ENCODE data around the gene DBR1. TPM values are rescaled to one million over a fixed set of nuclear protein-coding genes. Genes with fewer than 3 reads are reported as not detected.

Gene DBR1
- total and polyA plus RNA-seq, 9 of the 15 experiments (the other 6 are each of a cell fraction or from before 2014, with no cell fraction given) = 2.7 to 14.1 (median 10.9) TPM

GRCh38 chr3:138187296-138188012 lies 12.7 kb upstream of the DBR1 start, which contains the start of gene ARMC8 (continued):
- TF ChIP-seq, protein P1, sequence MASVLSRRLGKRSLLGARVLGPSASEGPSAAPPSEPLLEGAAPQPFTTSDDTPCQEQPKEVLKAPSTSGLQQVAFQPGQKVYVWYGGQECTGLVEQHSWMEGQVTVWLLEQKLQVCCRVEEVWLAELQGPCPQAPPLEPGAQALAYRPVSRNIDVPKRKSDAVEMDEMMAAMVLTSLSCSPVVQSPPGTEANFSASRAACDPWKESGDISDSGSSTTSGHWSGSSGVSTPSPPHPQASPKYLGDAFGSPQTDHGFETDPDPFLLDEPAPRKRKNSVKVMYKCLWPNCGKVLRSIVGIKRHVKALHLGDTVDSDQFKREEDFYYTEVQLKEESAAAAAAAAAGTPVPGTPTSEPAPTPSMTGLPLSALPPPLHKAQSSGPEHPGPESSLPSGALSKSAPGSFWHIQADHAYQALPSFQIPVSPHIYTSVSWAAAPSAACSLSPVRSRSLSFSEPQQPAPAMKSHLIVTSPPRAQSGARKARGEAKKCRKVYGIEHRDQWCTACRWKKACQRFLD (CRISPR knock-in tag; IDR thresholded peaks at IDR 0.05) = 0 out of 2 replicates have a peak, but pooled peaks have one; percentile 45
- no peak for TF ChIP-seq RBM14 (IDR thresholded peaks at IDR 0.05; ENCODE audit: borderline replicate concordance, insufficient read depth, low read depth, low read length)
- no peak for TF ChIP-seq SFPQ (IDR thresholded peaks at IDR 0.05; ENCODE audit: low read depth, low read length)
- no peak for TF ChIP-seq WHSC1 (IDR thresholded peaks at IDR 0.05; ENCODE audit: low read length)
- TF ChIP-seq, protein P2, sequence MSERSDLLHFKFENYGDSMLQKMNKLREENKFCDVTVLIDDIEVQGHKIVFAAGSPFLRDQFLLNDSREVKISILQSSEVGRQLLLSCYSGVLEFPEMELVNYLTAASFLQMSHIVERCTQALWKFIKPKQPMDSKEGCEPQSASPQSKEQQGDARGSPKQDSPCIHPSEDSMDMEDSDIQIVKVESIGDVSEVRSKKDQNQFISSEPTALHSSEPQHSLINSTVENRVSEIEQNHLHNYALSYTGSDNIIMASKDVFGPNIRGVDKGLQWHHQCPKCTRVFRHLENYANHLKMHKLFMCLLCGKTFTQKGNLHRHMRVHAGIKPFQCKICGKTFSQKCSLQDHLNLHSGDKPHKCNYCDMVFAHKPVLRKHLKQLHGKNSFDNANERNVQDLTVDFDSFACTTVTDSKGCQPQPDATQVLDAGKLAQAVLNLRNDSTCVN (CRISPR knock-in tag; IDR thresholded peaks at IDR 0.05) = no peak
- no peak for TF ChIP-seq SMARCC2 (IDR thresholded peaks at IDR 0.05; ENCODE audit: low read depth)
- TF ChIP-seq MCM3 (IDR thresholded peaks at IDR 0.05) = no peak
- TF ChIP-seq ZNF140 (CRISPR knock-in tag; IDR thresholded peaks at IDR 0.05) = no peak
- no peak for TF ChIP-seq ZNF644 (tag; IDR thresholded peaks at IDR 0.05; ENCODE audit: low read depth)
- TF ChIP-seq EP400 (IDR thresholded peaks at IDR 0.05) = peak; percentile 89
- peak; percentile 94 for TF ChIP-seq NFRKB (IDR thresholded peaks at IDR 0.05; ENCODE audit: low read depth)
- peak; percentile 47; the same call in 1 of the 2 replicates for TF ChIP-seq GTF2F1 (IDR thresholded peaks at IDR 0.05; ENCODE audit: low read depth, low read length)
- no peak for TF ChIP-seq CREB3L1 (IDR thresholded peaks at IDR 0.05; ENCODE audit: borderline replicate concordance, low read depth)
- no peak for TF ChIP-seq ZNF57 (CRISPR knock-in tag; IDR thresholded peaks at IDR 0.05)
- TF ChIP-seq CEBPG (CRISPR knock-in tag; IDR thresholded peaks at IDR 0.05) = no peak
- TF ChIP-seq CEBPG (tag; conservative IDR thresholded peaks at IDR 0.05 in 1 of 2, IDR thresholded peaks at IDR 0.05 in 1 of 2) = peak in 1 of 2 experiments; percentile 59; a peak in 1 of 4 replicates
- TF ChIP-seq FOXA3 (CRISPR knock-in tag; conservative IDR thresholded peaks at IDR 0.05 in 1 of 2, IDR thresholded peaks at IDR 0.05 in 1 of 2) = no peak
- TF ChIP-seq, protein P3, sequence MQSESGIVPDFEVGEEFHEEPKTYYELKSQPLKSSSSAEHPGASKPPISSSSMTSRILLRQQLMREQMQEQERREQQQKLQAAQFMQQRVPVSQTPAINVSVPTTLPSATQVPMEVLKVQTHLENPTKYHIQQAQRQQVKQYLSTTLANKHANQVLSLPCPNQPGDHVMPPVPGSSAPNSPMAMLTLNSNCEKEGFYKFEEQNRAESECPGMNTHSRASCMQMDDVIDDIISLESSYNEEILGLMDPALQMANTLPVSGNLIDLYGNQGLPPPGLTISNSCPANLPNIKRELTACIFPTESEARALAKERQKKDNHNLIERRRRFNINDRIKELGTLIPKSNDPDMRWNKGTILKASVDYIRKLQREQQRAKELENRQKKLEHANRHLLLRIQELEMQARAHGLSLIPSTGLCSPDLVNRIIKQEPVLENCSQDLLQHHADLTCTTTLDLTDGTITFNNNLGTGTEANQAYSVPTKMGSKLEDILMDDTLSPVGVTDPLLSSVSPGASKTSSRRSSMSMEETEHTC (IDR thresholded peaks at IDR 0.05) = no peak
- TF ChIP-seq TCF3 (CRISPR knock-in tag; IDR thresholded peaks at IDR 0.05) = peak; percentile 20; the same call in 1 of the 2 replicates

All from K562 (cell line).